SK-N-SH treated with all-trans-retinoic acid at 6 μM for 48 hours (cell line): ENCODE measurements around the gene USP48.

Source experiments
- ATAC-seq: fragments of 200-7000 bp; cut with Tn5 transposase; 3 replicates; pipeline ENCODE4 v1.9.1; 2020; ENCODE audit warnings: mild to moderate bottlenecking, moderate library complexity
- ARNTL ChIP-seq: fragments of 450-650 bp; formaldehyde crosslinking; IDR thresholded peaks from 2 replicates; pipeline ENCODE4 v1.5.0; 2020; ENCODE audit warnings: low read depth, mild to moderate bottlenecking, moderate library complexity, borderline replicate concordance
- BACH2 ChIP-seq: fragments of 250-450 bp; sonication (Bioruptor Pico); IDR thresholded peaks from 2 replicates; pipeline ENCODE4 v1.9.0; 2021; ENCODE audit warnings: mild to moderate bottlenecking, borderline replicate concordance
- CREB5 ChIP-seq: fragments of 250-450 bp; sonication (Bioruptor Pico); IDR thresholded peaks from 2 replicates; pipeline ENCODE4 v1.5.1; 2020; ENCODE audit warnings: low read depth, mild to moderate bottlenecking, moderate library complexity
- CSDC2 ChIP-seq: fragments of 250-450 bp; sonication (Bioruptor Pico); IDR thresholded peaks from 2 replicates; pipeline ENCODE4 v1.5.0; 2020; ENCODE audit warnings: mild to moderate bottlenecking, moderate library complexity
- CSRNP3 ChIP-seq: fragments of 250-450 bp; sonication (Bioruptor Pico); IDR thresholded peaks from 2 replicates; pipeline ENCODE4 v1.5.1; 2021; ENCODE audit warnings: mild to moderate bottlenecking, moderate library complexity
- ESRRG ChIP-seq: fragments of 250-450 bp; sonication (Bioruptor Pico); IDR thresholded peaks from 2 replicates; pipeline ENCODE4 v1.6.1; 2021; ENCODE audit warnings: mild to moderate bottlenecking
- GLIS3 ChIP-seq: fragments of 250-450 bp; sonication (Bioruptor Pico); IDR thresholded peaks from 2 replicates; pipeline ENCODE4 v1.5.0; 2020; ENCODE audit warnings: mild to moderate bottlenecking, moderate library complexity
- ISL1 ChIP-seq: fragments of 250-450 bp; sonication (Bioruptor Pico); IDR thresholded peaks from 2 replicates; pipeline ENCODE4 v2.1.2; 2022; ENCODE audit warnings: mild to moderate bottlenecking, moderate library complexity
- OSR1 ChIP-seq: fragments of 250-450 bp; sonication (Bioruptor Pico); IDR thresholded peaks from 2 replicates; pipeline ENCODE4 v1.8.0; 2022; ENCODE audit warnings: moderate library complexity, mild to moderate bottlenecking, inconsistent platforms
- PPARA ChIP-seq: fragments of 250-450 bp; sonication (Bioruptor Pico); IDR thresholded peaks from 2 replicates; pipeline ENCODE4 v1.5.0; 2020; ENCODE audit warnings: mild to moderate bottlenecking, borderline replicate concordance
- RARB ChIP-seq: fragments of 250-450 bp; sonication (Bioruptor Pico); IDR thresholded peaks from 2 replicates; pipeline ENCODE4 v1.8.0; 2021; ENCODE audit warnings: mild to moderate bottlenecking, moderate library complexity
- SNAI2 ChIP-seq: fragments of 250-450 bp; sonication (Bioruptor Pico); IDR thresholded peaks from 2 replicates; pipeline ENCODE4 v1.5.0; 2020; ENCODE audit warnings: mild to moderate bottlenecking, moderate library complexity
- TCF4 ChIP-seq: fragments of 250-450 bp; sonication (Bioruptor Pico); IDR thresholded peaks from 2 replicates; pipeline ENCODE4 v1.8.0; 2021; ENCODE audit warnings: mild to moderate bottlenecking, moderate library complexity, borderline replicate concordance
- TOX ChIP-seq: fragments of 250-450 bp; sonication (Bioruptor Pico); IDR thresholded peaks from 2 replicates; pipeline ENCODE4 v1.8.0; 2021; ENCODE audit warnings: mild to moderate bottlenecking, moderate library complexity, borderline replicate concordance
- TSHZ2 ChIP-seq: fragments of 250-450 bp; sonication (Bioruptor Pico); IDR thresholded peaks from 2 replicates; pipeline ENCODE4 v1.5.0; 2020; ENCODE audit warnings: mild to moderate bottlenecking, moderate library complexity
- ZC3H10 ChIP-seq: fragments of 250-450 bp; sonication (Bioruptor Pico); IDR thresholded peaks from 2 replicates; pipeline ENCODE4 v1.5.1; 2021; ENCODE audit warnings: mild to moderate bottlenecking, moderate library complexity
- ZFP3 ChIP-seq: fragments of 250-450 bp; sonication (Bioruptor Pico); IDR thresholded peaks from 2 replicates; pipeline ENCODE4 v1.5.0; 2020; ENCODE audit warnings: mild to moderate bottlenecking, moderate library complexity
- ZFP30 ChIP-seq: fragments of 450-650 bp; formaldehyde crosslinking; IDR thresholded peaks from 2 replicates; pipeline ENCODE4 v1.5.0; 2022; ENCODE audit warnings: mild to moderate bottlenecking, moderate library complexity
- ZNF565 ChIP-seq: fragments of 450-650 bp; formaldehyde crosslinking; conservative IDR thresholded peaks from 2 replicates; pipeline ENCODE4 v1.5.0; 2020; ENCODE audit warnings: low read depth, mild to moderate bottlenecking, moderate library complexity
- ZNF70 ChIP-seq: fragments of 450-650 bp; formaldehyde crosslinking; IDR thresholded peaks from 2 replicates; pipeline ENCODE4 v1.5.0; 2020; ENCODE audit warnings: mild to moderate bottlenecking, moderate library complexity
- ZNF8 ChIP-seq: fragments of 450-650 bp; formaldehyde crosslinking; IDR thresholded peaks from 2 replicates; pipeline ENCODE4 v1.5.0; 2020; ENCODE audit warnings: mild to moderate bottlenecking, moderate library complexity
- TF ChIP-seq, protein P1 (sequence below): fragments of 250-450 bp; sonication (Bioruptor Pico); IDR thresholded peaks from 2 replicates; pipeline ENCODE4 v1.8.0; 2021; ENCODE audit warnings: low read depth, mild to moderate bottlenecking, moderate library complexity, borderline replicate concordance
- TF ChIP-seq, protein P2 (sequence below): fragments of 250-450 bp; sonication (Bioruptor Pico); IDR thresholded peaks from 2 replicates; pipeline ENCODE4 v1.8.0; 2020; ENCODE audit warnings: mild to moderate bottlenecking, moderate library complexity, borderline replicate concordance

The USP48 gene

DNA sequence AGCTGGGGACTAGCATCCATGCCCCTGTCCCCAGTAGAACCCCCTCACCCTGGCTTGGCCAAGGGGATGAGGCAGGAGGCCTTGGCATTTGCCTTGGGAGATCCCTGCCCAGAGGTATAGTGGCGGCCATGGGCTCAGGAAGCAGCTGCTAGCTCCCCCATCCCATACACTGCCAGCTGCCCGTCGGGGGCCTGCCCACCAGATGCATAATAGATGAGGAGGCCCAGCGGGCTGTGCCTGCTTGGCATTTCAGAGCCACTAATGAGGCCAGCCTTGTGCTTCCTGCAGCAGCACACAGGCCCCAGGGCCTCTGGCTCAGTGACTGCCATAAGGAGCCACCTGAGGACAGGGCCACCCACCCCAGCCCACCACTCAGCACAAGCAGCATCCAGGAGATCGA is 137.4 kb downstream of the USP48 start (continued):
- no peak for TF ChIP-seq TSHZ2 (CRISPR knock-in tag)
- TF ChIP-seq ZNF8 (CRISPR knock-in tag) = no peak
- TF ChIP-seq, all 23 proteins: peak for 0

DNA sequence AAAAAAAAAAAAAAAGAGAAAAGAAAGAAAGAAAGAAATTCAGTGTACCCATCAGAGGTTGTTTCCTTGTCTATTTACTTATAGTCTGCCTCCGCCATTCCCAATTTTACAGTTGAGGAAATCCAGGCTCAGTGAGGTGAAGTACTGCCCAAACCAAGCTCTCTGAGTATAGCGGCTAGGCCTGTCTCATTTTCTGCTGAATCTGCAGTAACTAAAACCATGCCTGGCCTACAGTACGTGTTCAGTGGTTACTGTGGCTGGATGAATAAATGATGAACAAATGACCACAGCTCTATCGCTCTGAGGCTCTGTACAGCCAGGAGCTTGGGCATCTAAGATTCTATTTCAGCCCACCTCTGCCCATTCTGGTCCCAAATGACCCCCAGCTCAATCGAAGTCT is 138.0 kb downstream of the USP48 start:
- TF ChIP-seq ZNF8 (CRISPR knock-in tag) (no peak), TOX (CRISPR knock-in tag) (no peak), CSDC2 (CRISPR knock-in tag) (no peak), ARNTL (CRISPR knock-in tag) (no peak), OSR1 (no peak), BACH2 (CRISPR knock-in tag) (no peak), ZNF70 (CRISPR knock-in tag) (no peak), ZFP3 (CRISPR knock-in tag) (no peak), ZC3H10 (CRISPR knock-in tag) (no peak), PPARA (CRISPR knock-in tag) (no peak), ZNF565 (CRISPR knock-in tag) (no peak), ZFP30 (CRISPR knock-in tag) (no peak), RARB (CRISPR knock-in tag) (no peak), TCF4 (CRISPR knock-in tag) (no peak)
- TF ChIP-seq, protein P1, sequence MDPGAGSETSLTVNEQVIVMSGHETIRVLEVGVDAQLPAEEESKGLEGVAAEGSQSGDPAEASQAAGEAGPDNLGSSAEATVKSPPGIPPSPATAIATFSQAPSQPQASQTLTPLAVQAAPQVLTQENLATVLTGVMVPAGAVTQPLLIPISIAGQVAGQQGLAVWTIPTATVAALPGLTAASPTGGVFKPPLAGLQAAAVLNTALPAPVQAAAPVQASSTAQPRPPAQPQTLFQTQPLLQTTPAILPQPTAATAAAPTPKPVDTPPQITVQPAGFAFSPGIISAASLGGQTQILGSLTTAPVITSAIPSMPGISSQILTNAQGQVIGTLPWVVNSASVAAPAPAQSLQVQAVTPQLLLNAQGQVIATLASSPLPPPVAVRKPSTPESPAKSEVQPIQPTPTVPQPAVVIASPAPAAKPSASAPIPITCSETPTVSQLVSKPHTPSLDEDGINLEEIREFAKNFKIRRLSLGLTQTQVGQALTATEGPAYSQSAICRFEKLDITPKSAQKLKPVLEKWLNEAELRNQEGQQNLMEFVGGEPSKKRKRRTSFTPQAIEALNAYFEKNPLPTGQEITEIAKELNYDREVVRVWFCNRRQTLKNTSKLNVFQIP (CRISPR knock-in tag) = no peak
- ATAC-seq = no peak

- ATAC-seq = no peak
- TF ChIP-seq CSRNP3 (CRISPR knock-in tag) (no peak), OSR1 (no peak), ZNF8 (CRISPR knock-in tag) (no peak), ZNF70 (CRISPR knock-in tag) (no peak), ISL1 (CRISPR knock-in tag) (no peak), CSDC2 (CRISPR knock-in tag) (no peak), CREB5 (CRISPR knock-in tag) (no peak), ZC3H10 (CRISPR knock-in tag) (no peak), RARB (CRISPR knock-in tag) (no peak), ZNF565 (CRISPR knock-in tag) (no peak), SNAI2 (no peak), BACH2 (CRISPR knock-in tag) (no peak), ZFP30 (CRISPR knock-in tag) (no peak), ZFP3 (CRISPR knock-in tag) (no peak), ESRRG (CRISPR knock-in tag) (no peak), GLIS3 (CRISPR knock-in tag) (no peak)
- TF ChIP-seq, protein P2, sequence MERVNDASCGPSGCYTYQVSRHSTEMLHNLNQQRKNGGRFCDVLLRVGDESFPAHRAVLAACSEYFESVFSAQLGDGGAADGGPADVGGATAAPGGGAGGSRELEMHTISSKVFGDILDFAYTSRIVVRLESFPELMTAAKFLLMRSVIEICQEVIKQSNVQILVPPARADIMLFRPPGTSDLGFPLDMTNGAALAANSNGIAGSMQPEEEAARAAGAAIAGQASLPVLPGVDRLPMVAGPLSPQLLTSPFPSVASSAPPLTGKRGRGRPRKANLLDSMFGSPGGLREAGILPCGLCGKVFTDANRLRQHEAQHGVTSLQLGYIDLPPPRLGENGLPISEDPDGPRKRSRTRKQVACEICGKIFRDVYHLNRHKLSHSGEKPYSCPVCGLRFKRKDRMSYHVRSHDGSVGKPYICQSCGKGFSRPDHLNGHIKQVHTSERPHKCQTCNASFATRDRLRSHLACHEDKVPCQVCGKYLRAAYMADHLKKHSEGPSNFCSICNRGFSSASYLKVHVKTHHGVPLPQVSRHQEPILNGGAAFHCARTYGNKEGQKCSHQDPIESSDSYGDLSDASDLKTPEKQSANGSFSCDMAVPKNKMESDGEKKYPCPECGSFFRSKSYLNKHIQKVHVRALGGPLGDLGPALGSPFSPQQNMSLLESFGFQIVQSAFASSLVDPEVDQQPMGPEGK (CRISPR knock-in tag) = no peak
- TF ChIP-seq, protein P1 (CRISPR knock-in tag) = no peak
Measured at GRCh38 chr1:21644348-21644747, 138.6 kb downstream of the USP48 start.
